ENCODE measurements around the gene UGT2B28. TPM values are rescaled to one million over a fixed set of nuclear protein-coding genes. Genes with fewer than 3 reads are reported as not detected.
A peak's percentile ranks its signal among the peaks of the same experiment; 100 is the strongest.
"Not testable (repeated sequence)": the region's sequence is repeated elsewhere in the genome, so short reads cannot be mapped to it uniquely, and the experiment has no call there.

Gene UGT2B28
- total RNA-seq, 2 experiments from 2014 or later = not detected

GRCh38 chr4:69310262-69310661, 30.0 kb downstream of the UGT2B28 start:
- H3K4me1 Mint-ChIP-seq (ENCODE audit: low read depth); H3K36me3 Mint-ChIP-seq (ENCODE audit: low read depth); H3K27ac Mint-ChIP-seq; DNase-seq; H3K27me3 Mint-ChIP-seq (ENCODE audit: low read depth); H3K9me3 Mint-ChIP-seq (ENCODE audit: insufficient read depth); ATAC-seq; H3K4me3 Mint-ChIP-seq; CTCF ChIA-PET; POLR2A ChIA-PET: not testable (repeated sequence)

GRCh38 chr4:69317669-69318298, 37.5 kb downstream of the UGT2B28 start:
- not testable (repeated sequence) for ATAC-seq

GRCh38 chr4:69321153-69321729, 41.0 kb downstream of the UGT2B28 start:
- no peak overlapping the region for H3K27ac Mint-ChIP-seq
- CTCF ChIA-PET = no interaction called here
- ATAC-seq = no peak
- H3K36me3 Mint-ChIP-seq (ENCODE audit: low read depth) = no peaks in the 10 kb centered on the region
- POLR2A ChIA-PET = no interaction called here
- no peaks in the 10 kb centered on the region for H3K9me3 Mint-ChIP-seq (ENCODE audit: insufficient read depth)
- H3K4me3 Mint-ChIP-seq = no peak overlapping the region
- H3K27me3 Mint-ChIP-seq (ENCODE audit: low read depth) = no peaks in the 10 kb centered on the region
- no peak for DNase-seq
- H3K4me1 Mint-ChIP-seq (ENCODE audit: low read depth) = no peaks in the 10 kb centered on the region

More at GRCh38 chr4:69317669-69318298, 37.5 kb downstream of the UGT2B28 start:
- H3K4me3 Mint-ChIP-seq; H3K36me3 Mint-ChIP-seq (ENCODE audit: low read depth); H3K4me1 Mint-ChIP-seq (ENCODE audit: low read depth); H3K27ac Mint-ChIP-seq; POLR2A ChIA-PET; H3K9me3 Mint-ChIP-seq (ENCODE audit: insufficient read depth); H3K27me3 Mint-ChIP-seq (ENCODE audit: low read depth): not testable (repeated sequence)
- CTCF ChIA-PET = interaction anchor here (0.6 to 1.1 kb wide), 3 partner anchors 15 to 1820 kb away, joined by 3 to 4 read pairs (median 3); no protein-coding TSS in a partner anchor
- peak; percentile 28 for DNase-seq

GRCh38 chr4:69322055-69322454, 41.8 kb downstream of the UGT2B28 start:
- Mint-ChIP-seq H3K27ac (no peak overlapping the region), H3K27me3 (ENCODE audit: low read depth) (no peaks in the 10 kb centered on the region), H3K4me1 (ENCODE audit: low read depth) (no peaks in the 10 kb centered on the region), H3K36me3 (ENCODE audit: low read depth) (no peaks in the 10 kb centered on the region), H3K4me3 (no peak overlapping the region), H3K9me3 (ENCODE audit: insufficient read depth) (no peaks in the 10 kb centered on the region)
- ChIA-PET POLR2A (no interaction called here), CTCF (no interaction called here)
- ATAC-seq = no peak
- no peak for DNase-seq

- ChIA-PET CTCF (no interaction called here), POLR2A (no interaction called here)
- no peak overlapping the region for H3K4me3 Mint-ChIP-seq
- H3K4me1 Mint-ChIP-seq (ENCODE audit: low read depth) = no peaks in the 10 kb centered on the region
- no peaks in the 10 kb centered on the region for H3K27me3 Mint-ChIP-seq (ENCODE audit: low read depth)
- ATAC-seq (no peak), DNase-seq (no peak)
- no peaks in the 10 kb centered on the region for H3K9me3 Mint-ChIP-seq (ENCODE audit: insufficient read depth)
- H3K36me3 Mint-ChIP-seq (ENCODE audit: low read depth) = no peaks in the 10 kb centered on the region
- no peak overlapping the region for H3K27ac Mint-ChIP-seq
Measured at GRCh38 chr4:69323284-69323683, 43.0 kb downstream of the UGT2B28 start.

- H3K9me3 Mint-ChIP-seq (ENCODE audit: insufficient read depth) = peaks cover 4% of the 10 kb centered on the region
Measured at GRCh38 chr4:69330345-69331047, 50.2 kb downstream of the UGT2B28 start.

GRCh38 chr4:69331304-69331703, 51.0 kb downstream of the UGT2B28 start:
- H3K4me1 Mint-ChIP-seq (ENCODE audit: low read depth); ATAC-seq; DNase-seq; H3K27me3 Mint-ChIP-seq (ENCODE audit: low read depth); CTCF ChIA-PET; H3K4me3 Mint-ChIP-seq; H3K9me3 Mint-ChIP-seq (ENCODE audit: insufficient read depth); H3K36me3 Mint-ChIP-seq (ENCODE audit: low read depth); POLR2A ChIA-PET; H3K27ac Mint-ChIP-seq: not testable (repeated sequence)

More at GRCh38 chr4:69330345-69331047, 50.2 kb downstream of the UGT2B28 start:
- POLR2A ChIA-PET = no interaction called here
- CTCF ChIA-PET = no interaction called here
- Mint-ChIP-seq H3K4me1 (ENCODE audit: low read depth) (no peaks in the 10 kb centered on the region), H3K36me3 (ENCODE audit: low read depth) (no peaks in the 10 kb centered on the region), H3K27me3 (ENCODE audit: low read depth) (no peaks in the 10 kb centered on the region), H3K4me3 (no peak overlapping the region), H3K27ac (no peak overlapping the region)
- DNase-seq = no peak
- no peak for ATAC-seq

- DNase-seq; H3K27ac Mint-ChIP-seq; H3K36me3 Mint-ChIP-seq (ENCODE audit: low read depth); ATAC-seq; H3K4me3 Mint-ChIP-seq; H3K27me3 Mint-ChIP-seq (ENCODE audit: low read depth); POLR2A ChIA-PET; CTCF ChIA-PET; H3K4me1 Mint-ChIP-seq (ENCODE audit: low read depth); H3K9me3 Mint-ChIP-seq (ENCODE audit: insufficient read depth): not testable (repeated sequence)
Measured at GRCh38 chr4:69335485-69335884, 55.2 kb downstream of the UGT2B28 start.

- POLR2A ChIA-PET; H3K4me3 Mint-ChIP-seq; ATAC-seq; CTCF ChIA-PET; H3K9me3 Mint-ChIP-seq (ENCODE audit: insufficient read depth); H3K4me1 Mint-ChIP-seq (ENCODE audit: low read depth); H3K27me3 Mint-ChIP-seq (ENCODE audit: low read depth); DNase-seq; H3K36me3 Mint-ChIP-seq (ENCODE audit: low read depth); H3K27ac Mint-ChIP-seq: not testable (repeated sequence)
Measured at GRCh38 chr4:69343114-69343513, 62.8 kb downstream of the UGT2B28 start.

- H3K4me3 Mint-ChIP-seq; H3K9me3 Mint-ChIP-seq (ENCODE audit: insufficient read depth); H3K27me3 Mint-ChIP-seq (ENCODE audit: low read depth); CTCF ChIA-PET; H3K27ac Mint-ChIP-seq; DNase-seq; H3K36me3 Mint-ChIP-seq (ENCODE audit: low read depth); H3K4me1 Mint-ChIP-seq (ENCODE audit: low read depth); POLR2A ChIA-PET; ATAC-seq: not testable (repeated sequence)
Measured at GRCh38 chr4:69343558-69344420, 63.5 kb downstream of the UGT2B28 start.
